GM18870 (cell line): ENCODE data around the gene NOS1.

Source experiments
- ATAC-seq: cut with Tn5 transposase; IDR thresholded peaks from one replicate; pipeline ENCODE4 v1.9.1; 2021; ENCODE audit warnings: moderate library complexity; ENCODE audit not compliant: unreplicated experiment

The NOS1 gene

DNA sequence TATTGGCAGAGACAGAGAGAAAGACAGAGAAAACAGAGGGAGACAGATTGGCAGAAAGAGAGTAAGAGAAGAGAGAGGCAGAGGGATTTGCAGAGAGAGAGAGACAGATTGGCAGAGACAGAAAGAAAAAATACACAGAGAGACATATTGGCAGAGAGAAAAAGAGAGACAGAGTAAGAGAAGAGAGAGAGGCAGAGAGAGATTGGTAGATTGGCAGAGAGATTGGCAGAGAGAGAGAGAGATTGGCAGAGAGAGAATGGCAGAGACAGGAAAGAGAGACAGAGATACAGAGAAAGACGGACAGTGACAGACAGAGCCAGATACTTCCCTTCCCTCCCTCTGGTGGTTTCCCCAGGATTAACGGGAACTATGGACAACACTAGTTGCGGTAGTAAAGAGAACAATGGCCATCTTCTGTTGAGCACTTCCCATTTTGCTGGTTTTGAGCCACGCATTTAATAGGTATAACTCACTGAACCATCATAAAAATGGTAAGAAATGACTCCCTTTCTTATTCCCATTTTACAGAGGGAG is 2.6 kb upstream of the NOS1 start:
- no peak for ATAC-seq

DNA sequence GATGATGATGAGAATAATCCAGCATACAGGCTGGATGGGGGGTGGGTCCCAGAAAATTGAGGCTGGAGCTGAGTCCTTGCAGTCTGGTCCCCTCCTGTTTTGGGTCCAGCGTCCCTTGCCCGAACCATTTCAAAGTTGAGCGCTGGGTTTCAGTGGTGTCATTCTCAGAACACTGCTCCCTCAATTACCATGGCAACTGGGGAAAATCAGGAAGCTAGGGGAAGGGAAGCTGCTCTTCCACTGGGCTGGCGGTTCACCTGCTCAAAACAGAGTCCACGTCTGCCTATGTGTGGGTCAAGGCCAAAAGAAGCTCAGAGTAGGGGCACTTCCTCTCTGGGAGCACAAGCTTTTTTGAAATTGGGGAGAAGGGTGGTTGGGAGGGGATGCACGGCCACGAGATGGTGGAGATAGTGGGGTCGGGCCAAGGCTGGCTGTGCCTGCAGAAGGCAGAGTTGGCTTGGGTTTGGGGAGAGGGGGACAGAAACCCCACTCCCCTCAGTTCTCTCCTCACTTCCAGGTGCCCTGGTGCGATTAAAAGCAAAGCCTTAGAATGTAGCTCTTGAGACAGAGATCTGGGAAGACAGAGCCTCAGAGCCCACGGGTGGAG is 1.7 kb upstream of the NOS1 start:
- ATAC-seq: no peak

DNA sequence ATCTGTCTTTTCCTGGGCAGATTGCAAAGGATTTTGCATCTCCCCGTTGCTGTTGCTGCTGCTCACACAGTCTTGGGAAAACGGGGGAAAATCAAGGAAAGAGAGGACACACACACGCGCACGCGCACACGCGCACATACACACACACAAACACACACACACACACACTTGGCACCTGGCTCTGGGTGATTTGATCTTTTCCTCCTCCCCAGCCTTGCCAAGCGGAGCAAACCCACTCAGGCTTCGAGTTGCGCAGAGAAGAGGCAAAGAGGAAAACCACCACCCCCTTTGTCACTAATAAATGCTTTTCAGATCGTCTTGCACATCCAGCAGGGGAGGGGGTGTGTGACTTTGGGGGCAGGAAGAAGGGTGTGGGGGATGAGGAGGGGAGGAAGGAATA is 965 bp upstream of the NOS1 start:
- ATAC-seq: no peak

DNA sequence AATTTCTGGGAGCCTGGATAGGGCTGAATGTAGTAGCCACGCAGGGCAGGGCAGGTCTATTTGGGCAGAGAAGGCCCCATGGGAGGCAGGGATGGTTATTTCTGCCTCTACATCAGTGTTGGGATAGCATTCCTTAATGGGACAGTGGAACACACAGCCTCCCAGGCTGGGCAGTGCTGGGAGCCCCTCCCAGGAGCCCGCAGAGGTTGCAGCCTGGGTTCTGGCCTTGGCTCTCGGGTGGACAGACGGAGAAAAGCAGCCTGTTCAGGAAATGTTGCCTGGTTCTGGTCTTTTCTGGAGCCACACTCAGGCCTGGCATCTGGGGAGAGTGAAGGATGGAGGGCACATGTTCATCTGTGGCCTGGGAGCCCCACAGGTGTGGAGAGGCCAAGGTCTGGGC is 479 bp upstream of the NOS1 start:
- ATAC-seq: no peak

DNA sequence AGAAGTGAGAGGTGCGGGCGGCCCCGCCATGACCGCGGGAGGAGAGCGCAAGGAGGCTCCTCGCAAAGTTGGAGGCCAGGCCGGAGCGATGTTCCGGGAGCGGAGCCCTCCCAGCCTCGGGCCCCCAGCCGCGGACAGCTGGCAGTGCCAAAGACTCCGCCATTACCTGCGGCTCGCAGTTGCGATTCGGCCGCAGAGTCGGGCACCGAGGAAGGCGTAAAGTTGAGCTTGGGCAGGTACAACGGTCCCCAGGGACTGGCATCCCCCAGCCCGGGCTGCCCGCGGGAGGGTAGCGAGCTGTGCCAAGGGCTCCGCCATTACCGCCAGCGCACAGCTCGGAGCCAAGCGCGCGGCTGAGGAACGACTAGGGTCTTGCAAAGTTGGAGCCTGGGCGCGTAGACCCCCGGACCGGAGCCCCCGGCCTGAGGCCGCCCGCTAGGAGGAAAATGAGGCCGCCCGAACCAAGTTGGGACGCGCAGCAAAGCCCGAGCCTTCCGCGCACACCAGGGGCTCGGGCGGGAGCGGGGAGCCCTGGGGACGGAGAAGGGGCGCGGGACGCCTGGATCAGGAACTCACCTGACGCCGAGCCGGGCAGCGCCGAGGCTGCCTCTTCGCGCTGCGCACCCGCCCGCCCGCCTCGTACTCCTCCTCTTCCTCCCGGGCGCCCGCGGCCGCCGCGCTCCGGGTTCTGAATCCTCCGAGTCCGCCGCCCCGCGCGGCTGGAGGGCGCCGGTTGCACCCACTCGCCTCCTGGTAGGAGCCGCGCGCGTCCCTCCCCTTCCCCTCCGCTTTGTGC is 677 bp downstream of the NOS1 start:
- ATAC-seq: no peak

DNA sequence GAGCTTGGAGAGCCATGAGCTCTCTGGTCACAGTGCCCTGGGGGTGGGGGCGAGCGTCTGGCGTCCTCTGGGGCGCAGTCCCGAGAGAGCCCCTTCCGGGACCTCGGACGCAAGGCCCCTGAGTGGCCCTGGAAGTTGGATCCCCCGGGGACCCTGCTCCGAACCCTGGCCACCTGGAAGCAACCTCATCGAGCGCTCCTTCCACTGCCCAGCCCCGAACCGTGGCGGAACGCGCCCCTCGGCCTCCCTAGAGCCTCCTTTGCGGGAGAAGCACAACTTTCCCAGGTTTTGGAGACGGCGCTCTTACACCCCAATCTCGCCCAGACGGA is 1.2 kb downstream of the NOS1 start:
- ATAC-seq: no peak

DNA sequence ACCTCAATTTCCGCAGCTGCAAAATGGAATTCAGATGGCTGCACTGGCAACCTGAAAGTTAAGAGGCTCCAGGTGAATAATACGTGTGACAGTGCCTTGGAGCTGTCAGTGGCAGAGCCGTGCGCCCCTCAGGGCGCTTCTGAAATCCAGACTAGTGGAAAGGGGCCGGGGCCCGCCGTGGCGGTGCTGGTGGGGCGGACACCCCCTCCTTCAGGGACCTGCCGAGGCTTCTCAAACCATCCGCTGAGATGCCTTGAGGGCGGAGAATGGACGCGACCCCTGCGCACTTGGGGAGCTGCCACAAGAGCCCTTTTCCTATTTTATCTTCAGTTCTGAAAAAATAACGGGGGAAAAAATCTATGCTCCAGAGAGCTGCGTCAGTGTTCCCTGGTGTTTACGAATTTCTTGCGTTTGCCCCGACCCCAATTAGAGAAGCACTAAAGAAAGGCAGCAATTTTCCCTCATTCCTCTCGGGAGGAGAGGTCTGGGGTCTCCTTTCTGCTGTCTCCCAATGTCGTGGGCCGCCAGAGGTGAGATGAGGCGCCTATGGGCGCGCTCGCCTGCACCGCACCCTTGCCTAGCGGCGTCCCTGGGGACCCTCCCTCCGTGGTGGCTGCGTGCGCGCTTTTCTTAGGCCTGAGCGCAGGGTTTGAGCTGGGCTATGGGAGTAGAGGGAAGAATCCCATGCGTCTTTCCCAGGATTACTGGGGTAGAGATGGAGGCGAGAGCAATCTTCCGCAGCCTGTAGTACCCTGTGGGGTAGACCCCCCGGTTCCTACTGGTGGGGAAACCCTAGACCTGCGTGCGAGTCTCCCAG is 2.2 kb downstream of the NOS1 start:
- no peak for ATAC-seq

DNA sequence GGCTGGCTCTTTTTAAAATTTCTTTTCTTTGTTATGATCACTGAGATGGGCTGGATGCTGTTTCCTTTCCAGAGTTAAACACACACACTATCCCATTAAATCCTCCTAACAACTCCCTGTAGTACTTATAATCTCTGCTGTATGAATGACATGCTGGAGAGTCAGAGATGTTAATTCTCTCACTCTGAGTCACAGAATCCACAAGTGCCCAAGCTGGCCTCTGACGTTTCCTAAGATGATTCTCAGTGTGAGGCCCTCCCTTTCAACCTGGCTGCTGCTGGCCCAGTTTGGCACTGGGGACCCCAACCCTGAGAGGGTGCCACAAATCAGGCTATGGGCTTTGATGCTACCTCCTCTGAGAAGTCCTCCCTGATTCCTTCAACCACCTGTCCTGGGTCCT is 5.4 kb downstream of the NOS1 start:
- no peak for ATAC-seq

DNA sequence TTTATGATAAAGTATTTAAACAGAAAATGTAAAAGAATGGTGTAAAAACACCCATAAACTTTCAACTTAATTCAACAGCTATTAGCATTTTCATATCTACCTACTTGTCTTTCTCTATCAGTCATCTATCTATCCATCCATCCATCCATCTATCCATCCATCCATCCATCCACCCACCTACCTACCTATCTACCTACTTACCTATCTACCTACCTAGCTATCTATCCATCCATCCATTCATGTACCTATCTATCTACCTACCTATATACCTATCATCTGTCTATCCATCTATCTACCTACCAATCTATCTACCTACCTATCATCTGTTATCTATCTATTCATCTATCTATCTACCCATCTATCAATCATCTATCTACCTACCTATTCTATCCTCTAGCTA is 8.5 kb downstream of the NOS1 start:
- ATAC-seq: no peak

DNA sequence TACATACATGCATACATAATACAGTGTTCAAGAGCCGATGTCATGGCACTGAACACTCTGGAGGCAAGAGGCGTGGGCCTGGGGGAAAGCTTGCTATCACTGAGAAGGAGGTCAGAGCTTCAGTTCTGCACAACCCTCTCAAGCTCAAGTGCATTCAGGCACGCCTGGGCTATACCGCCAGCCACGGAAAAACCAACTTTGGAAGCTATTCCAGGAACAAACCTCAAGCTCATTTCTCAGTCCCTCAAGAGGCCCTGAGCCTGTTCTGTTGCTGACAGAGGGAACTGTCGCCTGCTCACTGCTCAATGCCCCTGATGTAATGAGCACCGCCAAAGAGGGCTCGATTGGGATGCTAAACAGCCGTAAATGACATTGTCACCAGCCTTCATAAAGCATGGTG is 9.2 kb downstream of the NOS1 start:
- ATAC-seq: no peak

DNA sequence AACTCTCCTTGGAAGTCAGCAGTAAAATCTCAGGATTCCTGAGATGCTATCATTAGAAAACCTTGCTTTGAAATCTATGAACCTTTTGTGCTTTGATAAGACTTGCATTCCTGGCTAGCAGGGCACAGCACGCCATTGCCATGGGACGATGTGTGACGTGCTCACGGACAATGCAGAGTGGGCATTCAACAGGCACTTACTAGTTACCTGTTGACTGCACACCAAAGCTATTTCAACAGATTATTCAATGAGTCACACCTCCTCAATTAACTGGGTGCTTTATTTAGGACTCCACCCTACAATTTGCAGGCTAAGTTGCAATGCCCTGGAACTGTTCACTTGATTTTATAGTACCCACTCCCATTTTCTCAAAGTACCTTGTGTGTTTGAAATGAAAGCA is 11.3 kb downstream of the NOS1 start:
- no peak for ATAC-seq

DNA sequence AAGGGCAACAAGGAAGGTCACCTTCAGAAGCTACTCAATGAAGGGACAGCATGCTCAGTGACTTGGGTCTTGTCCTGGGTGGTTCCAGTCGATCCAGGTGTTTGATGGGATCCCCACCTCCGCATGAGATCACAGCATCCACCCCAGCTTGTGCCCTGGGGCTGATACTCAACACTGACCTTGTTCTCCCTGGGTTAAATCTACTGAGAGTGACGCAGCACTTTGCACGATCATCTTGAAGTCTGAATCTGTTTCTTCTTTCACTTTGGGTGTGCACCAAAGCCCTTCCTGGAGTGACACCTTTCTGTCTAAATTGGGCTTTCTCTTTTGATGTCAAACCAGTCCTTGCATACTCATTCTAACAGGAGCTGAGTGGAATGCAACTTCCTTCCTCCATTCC is 13.8 kb downstream of the NOS1 start:
- no peak for ATAC-seq

DNA sequence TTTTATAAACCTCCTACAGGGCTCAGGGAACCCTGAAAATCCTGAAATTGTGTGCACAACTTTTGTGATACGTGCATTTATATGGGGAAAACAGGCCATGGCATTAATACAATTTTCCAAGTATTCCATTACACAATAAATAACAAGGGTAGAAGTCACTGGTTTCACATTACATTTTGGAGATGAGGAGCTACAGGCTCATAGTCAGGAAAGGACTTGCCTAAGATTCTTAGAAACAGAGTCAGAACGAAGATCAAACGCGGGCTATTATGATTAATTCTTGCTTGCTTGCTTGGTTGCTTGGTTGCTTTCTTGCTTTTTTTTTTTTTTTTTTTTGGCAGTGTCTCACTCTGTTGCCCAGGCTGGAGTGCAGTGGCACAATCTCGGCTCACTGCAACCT is 16.7 kb downstream of the NOS1 start:
- ATAC-seq: no peak

DNA sequence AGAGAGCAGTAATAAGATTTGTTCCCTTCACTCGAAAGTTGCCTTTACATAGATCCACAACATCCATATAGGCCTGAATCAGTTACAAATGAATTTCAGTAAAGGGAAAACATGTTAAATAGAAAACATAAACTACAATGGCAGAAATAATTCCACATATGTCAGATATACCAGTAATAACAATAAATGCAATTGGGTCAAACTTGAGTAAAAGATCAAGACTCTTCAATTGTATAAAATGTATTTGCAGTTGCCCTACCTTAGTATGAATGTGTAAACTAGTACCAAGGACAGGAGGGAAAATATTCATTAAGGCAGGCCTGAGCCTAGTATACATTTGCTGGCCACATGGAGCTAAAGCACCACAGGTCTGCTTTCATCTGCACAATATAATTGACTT is 17.6 kb downstream of the NOS1 start:
- ATAC-seq: no peak

DNA sequence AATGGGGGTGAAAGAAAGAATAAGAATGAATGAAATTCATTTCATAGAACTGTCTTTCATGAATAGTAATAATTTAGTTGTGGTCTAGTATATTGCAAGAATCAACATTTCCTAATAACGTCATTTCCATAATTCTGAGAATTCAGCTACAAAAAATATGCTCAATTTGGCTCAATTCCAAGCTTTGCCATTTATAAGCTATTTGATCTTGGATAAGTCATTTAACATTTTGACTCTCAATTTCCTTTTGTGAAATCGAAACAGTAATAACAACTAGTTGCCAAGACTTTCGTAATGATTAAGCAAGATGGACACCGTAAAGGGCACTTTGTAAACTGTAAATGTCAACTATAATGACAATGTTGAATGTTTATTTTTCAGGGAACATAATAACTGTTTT is 18.1 kb downstream of the NOS1 start:
- no peak for ATAC-seq

DNA sequence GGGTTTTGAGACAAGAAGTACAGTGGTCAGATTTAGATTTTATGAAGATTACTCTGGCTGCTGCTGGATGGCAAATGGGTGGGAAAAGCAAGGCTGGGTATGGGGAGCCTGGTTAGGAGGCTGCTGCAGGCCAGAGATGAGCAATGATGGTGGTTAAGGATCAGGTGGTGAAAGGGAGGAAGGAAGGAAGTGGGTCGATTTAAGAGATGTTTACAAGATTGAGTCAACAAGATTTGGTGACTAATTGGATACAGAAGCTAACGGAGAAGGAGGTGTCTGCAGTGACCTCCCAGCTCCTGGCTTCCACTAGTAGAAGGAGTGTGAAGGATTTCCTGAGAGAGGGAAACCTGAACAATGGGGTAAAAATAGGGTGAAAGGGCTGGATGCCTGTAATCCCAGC is 18.7 kb downstream of the NOS1 start:
- no peak for ATAC-seq

DNA sequence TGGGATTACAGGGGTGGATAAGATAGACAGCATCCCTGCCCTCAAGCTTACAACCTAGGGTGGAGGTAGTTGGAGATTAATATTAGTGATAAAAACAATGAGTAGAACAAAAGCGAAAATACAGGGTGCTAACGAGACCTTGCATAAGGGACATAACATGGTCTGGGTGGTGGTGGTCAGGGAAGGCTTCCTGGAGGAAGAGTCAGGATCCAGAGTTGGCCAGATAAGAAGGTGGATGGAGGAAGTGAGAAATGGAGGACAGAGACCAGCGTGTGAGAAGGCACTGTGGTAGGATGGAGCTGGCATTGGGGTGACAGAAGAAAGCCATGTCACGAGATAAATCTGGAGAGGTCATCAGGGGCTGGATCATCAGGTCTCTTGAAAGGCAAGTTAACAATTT is 19.2 kb downstream of the NOS1 start:
- no peak for ATAC-seq

DNA sequence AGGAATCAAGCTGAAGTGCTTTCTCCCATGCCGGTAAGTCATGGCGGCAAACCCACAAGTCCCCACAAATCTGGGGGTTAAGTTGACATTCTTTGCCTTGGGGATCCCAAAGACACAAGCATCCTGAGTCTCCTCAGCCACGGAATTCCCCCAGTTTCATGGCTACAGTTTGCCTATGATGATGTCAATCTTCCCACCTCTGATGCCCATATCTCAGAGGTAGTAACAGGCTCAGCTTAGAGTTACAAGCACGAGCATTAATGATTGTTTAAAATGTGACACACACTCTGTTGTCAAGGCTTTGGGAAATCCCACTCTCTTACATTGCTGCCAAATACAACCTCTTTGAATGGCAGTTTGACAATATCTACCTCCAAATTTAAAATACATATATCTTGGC is 22.3 kb downstream of the NOS1 start:
- ATAC-seq: no peak

DNA sequence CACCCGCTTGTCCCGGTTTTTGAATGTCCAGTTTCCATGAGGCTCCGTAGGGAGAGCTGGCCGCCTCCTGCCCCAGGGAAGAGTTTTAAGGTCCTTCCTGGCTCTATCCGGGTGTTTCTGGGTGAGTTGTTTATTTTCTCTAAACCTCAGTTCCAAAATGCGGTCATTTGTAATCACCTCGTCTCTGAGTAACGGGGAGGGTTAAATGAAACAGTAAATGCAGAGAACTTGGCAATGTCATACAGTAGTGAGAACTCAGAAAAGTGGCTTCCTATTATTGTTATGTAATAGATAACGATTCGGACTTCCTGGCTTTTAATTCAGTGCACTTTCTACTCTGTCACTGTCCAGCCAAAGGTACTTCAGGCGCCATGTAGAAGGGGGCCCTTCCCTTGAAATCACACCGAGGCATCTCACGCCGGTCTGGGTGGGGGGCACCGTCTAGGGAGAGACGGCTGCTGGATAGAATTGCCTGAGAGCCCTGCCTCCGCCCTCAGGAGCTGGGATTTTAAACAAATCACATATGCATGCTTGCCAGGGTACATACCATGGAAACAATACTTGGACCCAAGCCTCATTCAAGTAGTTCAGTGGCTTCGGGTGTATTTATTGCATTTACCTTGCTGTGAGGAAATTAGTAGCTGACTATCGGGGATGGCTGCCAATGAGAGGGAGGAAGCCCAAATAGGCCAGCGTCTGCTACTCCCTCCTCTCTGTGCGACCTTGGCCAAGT is 26.4 kb downstream of the NOS1 start:
- no peak for ATAC-seq

DNA sequence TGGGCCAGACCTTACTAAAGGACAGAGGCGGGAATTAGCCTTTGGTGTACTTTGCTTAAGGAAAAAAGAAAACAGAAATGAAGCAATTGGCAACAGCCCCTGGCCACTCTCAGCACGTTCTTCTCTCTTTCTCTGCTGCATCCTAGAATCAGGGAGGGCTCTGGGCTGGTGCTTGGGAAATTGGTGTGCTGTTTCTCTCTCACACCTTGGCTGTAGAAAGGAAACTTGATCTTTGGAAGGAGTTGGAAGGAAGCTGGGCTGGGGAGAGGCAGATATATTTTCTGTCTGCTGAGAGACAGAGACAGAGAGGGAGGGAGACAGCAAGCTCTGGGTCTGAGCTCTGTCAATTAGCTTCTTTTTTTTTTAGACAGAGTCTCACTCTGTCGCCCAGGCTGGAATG is 27.4 kb downstream of the NOS1 start:
- ATAC-seq: no peak

DNA sequence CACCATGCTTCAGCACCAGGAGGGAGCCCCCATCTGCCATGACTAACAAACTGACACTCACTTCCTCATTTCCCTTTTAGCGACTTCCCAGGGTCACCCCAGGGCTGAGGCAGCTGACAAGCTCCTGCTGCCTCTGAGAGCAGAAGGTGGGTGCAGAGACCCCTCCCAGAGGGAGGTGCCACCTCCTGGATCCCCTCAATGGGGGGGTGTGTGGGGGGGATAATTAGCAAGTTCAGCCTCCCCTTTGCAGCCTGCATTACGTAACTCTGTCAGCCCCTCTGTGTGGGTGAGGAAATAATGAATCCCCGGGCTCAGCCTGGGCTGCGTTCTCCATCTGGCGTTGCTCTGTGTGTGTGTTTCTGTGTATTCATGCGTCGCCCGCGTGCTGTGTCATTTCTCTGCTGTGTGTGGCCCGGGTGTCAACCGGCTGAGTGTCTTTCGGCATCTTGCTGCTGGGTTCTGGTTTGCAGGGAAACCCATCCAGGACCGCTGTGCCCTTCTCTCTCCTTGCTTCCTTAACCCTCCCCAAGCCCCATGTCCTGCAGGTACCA is 28.0 kb downstream of the NOS1 start:
- ATAC-seq: no peak
